ENCODE data around the gene FGD5.

FGD5 gene

DNA sequence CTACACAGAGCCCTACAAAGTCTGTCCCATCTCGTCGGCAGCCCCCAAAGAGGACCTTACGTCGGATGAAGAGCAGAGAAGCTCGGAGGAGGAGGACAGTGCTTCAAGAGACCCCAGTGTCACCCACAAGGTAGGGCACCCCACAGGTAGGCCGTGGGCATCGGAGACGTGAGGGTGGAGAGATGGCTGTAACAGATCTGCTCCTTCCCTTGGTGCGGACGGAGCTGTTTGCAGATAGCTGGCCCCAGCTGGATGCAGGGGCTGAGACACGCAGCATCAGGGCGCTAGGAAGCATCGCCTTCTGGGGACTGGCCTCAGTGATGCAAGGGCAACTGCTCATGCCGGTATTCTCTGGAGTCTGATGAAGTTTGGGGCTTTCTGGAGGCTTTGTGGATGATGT is 45.4 kb downstream of the FGD5 start:
- Histone ChIP-seq H3K4me1 (ENCODE audit: insufficient read depth, low read length) (no peaks in the 10 kb centered on the region), H4K20me1 (ENCODE audit: insufficient read depth, low read length) (no peaks in the 10 kb centered on the region), H3K9me3 (ENCODE audit: insufficient read depth, low read length, severe bottlenecking) (no peaks in the 10 kb centered on the region), H2AFZ (ENCODE audit: low read depth, low read length) (no peak overlapping the region), H3K27me3 (ENCODE audit: insufficient read depth, low read length, poor library complexity) (no peaks in the 10 kb centered on the region), H3K27ac (ENCODE audit: low read length) (no peak overlapping the region), H3K4me3 (ENCODE audit: low read depth in 1 of 2, low read length in 2 of 2) (no peak overlapping the region), H3K79me2 (ENCODE audit: insufficient read depth, low read length) (no peaks in the 10 kb centered on the region), H3K9ac (ENCODE audit: low read depth, low read length) (no peak overlapping the region), H3K4me2 (ENCODE audit: insufficient read depth, low read length) (no peak overlapping the region), H3K36me3 (ENCODE audit: insufficient read depth, low read length) (no peaks in the 10 kb centered on the region)
- no peak for TF ChIP-seq EZH2 (IDR thresholded peaks at IDR 0.05; ENCODE audit: borderline replicate concordance, low read depth, low read length, severe bottlenecking)
- no peak for ATAC-seq (ENCODE audit: insufficient read depth, low read depth)
- DNase-seq: no peak

DNA sequence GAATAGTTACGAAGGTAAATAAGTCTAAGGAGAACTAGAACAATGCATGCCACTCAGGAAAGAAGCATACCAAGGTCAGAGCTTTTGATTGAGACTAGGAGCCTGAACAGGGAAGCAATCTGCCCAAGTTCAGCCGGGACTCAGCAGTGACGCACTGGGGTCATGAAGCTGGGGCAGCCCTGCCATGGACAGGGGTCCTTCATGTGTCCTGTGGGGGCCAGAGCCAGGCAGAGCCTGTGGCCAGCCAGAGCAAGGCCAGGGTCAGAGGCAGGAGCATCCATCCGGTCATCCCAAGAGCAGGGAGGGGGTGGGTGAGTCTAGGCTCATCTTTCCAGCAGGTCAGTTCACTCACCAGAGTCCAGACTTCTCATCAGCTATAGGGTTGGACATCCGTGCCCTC is 47.9 kb downstream of the FGD5 start:
- no peak overlapping the region for H3K9ac ChIP-seq (ENCODE audit: low read depth, low read length)
- no peaks in the 10 kb centered on the region for H4K20me1 ChIP-seq (ENCODE audit: insufficient read depth, low read length)
- TF ChIP-seq EZH2 (IDR thresholded peaks at IDR 0.05; ENCODE audit: borderline replicate concordance, low read depth, low read length, severe bottlenecking): no peak
- TF ChIP-seq, protein P1, sequence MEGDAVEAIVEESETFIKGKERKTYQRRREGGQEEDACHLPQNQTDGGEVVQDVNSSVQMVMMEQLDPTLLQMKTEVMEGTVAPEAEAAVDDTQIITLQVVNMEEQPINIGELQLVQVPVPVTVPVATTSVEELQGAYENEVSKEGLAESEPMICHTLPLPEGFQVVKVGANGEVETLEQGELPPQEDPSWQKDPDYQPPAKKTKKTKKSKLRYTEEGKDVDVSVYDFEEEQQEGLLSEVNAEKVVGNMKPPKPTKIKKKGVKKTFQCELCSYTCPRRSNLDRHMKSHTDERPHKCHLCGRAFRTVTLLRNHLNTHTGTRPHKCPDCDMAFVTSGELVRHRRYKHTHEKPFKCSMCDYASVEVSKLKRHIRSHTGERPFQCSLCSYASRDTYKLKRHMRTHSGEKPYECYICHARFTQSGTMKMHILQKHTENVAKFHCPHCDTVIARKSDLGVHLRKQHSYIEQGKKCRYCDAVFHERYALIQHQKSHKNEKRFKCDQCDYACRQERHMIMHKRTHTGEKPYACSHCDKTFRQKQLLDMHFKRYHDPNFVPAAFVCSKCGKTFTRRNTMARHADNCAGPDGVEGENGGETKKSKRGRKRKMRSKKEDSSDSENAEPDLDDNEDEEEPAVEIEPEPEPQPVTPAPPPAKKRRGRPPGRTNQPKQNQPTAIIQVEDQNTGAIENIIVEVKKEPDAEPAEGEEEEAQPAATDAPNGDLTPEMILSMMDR (IDR thresholded peaks at IDR 0.05; ENCODE audit: borderline replicate concordance, extremely low read depth, low read length, poor library complexity, severe bottlenecking): no peak
- H3K27me3 ChIP-seq (ENCODE audit: insufficient read depth, low read length, poor library complexity): no peaks in the 10 kb centered on the region
- H3K4me3 ChIP-seq (ENCODE audit: low read depth in 1 of 2, low read length in 2 of 2): no peak overlapping the region
- no peak for ATAC-seq (ENCODE audit: insufficient read depth, low read depth)
- H2AFZ ChIP-seq (ENCODE audit: low read depth, low read length): no peak overlapping the region
- H3K4me2 ChIP-seq (ENCODE audit: insufficient read depth, low read length): no peak overlapping the region
- DNase-seq: no peak
- H3K36me3 ChIP-seq (ENCODE audit: insufficient read depth, low read length): no peaks in the 10 kb centered on the region
- H3K79me2 ChIP-seq (ENCODE audit: insufficient read depth, low read length): no peaks in the 10 kb centered on the region
- H3K27ac ChIP-seq (ENCODE audit: low read length): no peak overlapping the region
- no peaks in the 10 kb centered on the region for H3K9me3 ChIP-seq (ENCODE audit: insufficient read depth, low read length, severe bottlenecking)
- no peaks in the 10 kb centered on the region for H3K4me1 ChIP-seq (ENCODE audit: insufficient read depth, low read length)

DNA sequence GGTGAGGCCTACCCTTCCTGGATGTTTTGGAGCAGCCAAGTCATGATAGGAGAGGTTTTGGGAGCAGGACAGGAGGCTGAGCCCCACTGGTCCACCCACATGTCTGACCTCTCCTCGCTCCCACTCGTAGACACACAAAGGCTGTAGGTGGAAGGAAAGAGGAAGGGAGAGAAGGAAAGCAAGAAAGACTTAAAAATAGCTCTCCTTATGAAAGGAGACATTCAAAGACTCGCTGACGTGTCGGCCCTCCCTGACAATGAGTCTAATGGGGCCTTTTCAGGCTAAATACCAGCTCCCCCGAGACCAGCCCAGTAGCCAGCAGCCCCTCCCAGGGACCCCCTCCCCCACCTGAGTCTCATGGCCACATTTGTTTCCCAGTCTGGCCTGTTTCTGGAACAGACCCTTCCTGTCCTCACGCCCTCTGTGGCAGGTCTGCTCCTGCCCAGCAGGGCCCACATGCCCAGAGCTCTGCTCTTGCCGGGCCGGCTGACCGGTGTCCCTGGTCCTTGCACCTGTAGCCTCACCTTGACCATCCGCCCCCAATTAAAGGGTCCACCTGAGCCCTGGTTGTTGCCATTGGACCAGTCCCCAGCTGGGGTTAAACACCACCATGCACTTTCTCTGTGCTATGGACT is 49.3 kb downstream of the FGD5 start:
- DNase-seq: no peak
- no peaks in the 10 kb centered on the region for H3K36me3 ChIP-seq (ENCODE audit: insufficient read depth, low read length)
- H3K27me3 ChIP-seq (ENCODE audit: insufficient read depth, low read length, poor library complexity): no peaks in the 10 kb centered on the region
- no peak overlapping the region for H3K27ac ChIP-seq (ENCODE audit: low read length)
- no peak for ATAC-seq (ENCODE audit: insufficient read depth, low read depth)
- no peaks in the 10 kb centered on the region for H3K9me3 ChIP-seq (ENCODE audit: insufficient read depth, low read length, severe bottlenecking)
- no peak overlapping the region for H3K4me2 ChIP-seq (ENCODE audit: insufficient read depth, low read length)
- H3K79me2 ChIP-seq (ENCODE audit: insufficient read depth, low read length): no peaks in the 10 kb centered on the region
- no peaks in the 10 kb centered on the region for H3K4me1 ChIP-seq (ENCODE audit: insufficient read depth, low read length)
- H2AFZ ChIP-seq (ENCODE audit: low read depth, low read length): no peak overlapping the region
- no peak overlapping the region for H3K4me3 ChIP-seq (ENCODE audit: low read depth in 1 of 2, low read length in 2 of 2)
- H4K20me1 ChIP-seq (ENCODE audit: insufficient read depth, low read length): no peaks in the 10 kb centered on the region
- no peak overlapping the region for H3K9ac ChIP-seq (ENCODE audit: low read depth, low read length)
- TF ChIP-seq EZH2 (IDR thresholded peaks at IDR 0.05; ENCODE audit: borderline replicate concordance, low read depth, low read length, severe bottlenecking): no peak
- TF ChIP-seq, protein P1 (IDR thresholded peaks at IDR 0.05; ENCODE audit: borderline replicate concordance, extremely low read depth, low read length, poor library complexity, severe bottlenecking): no peak

DNA sequence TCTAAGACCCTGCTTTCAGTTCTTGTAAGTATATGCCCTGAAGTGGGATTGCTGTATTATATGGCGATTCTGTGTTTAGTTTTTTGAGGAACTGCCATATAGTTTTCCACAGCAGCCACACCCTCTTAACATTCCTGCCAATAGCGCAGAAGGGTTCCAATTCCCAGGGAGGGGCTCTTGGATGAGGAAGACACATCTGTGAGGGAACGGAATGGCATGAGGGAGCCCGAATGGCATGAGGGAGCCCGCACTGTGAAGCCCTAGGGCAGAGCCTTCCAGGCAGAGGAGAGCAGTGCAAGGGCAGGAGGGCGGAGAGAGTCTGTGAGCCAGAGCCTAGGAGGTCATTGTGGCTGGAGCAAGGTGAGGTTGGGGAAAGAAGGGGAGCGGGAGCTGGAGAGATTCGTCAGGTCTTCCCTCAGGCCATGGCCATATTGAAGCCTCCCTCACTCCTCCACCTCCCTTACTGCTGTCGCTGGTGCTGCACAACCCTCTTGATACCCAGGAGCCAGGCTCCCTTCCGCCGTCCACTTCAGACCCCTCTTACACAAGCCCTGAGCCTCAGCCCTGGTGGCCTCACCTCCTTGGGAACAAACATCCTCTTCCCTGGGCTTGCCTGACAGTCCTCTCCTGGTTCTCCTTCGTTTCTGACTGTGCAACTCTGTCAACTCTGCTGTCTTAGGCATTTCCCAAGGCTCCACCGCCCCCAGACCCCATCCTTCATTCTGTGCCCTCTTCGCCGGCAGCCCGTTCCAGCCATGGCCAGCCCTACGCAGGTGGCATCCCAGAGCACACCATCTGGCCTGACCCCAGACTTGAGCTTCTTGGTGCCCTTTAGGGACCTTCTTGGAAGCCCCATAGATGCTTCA is 51.4 kb downstream of the FGD5 start:
- Histone ChIP-seq H3K79me2 (ENCODE audit: insufficient read depth, low read length) (no peaks in the 10 kb centered on the region), H3K4me1 (ENCODE audit: insufficient read depth, low read length) (peaks cover 4% of the 10 kb centered on the region; the same call in 1 of the 2 replicates), H3K4me2 (ENCODE audit: insufficient read depth, low read length) (no peak overlapping the region), H3K4me3 (ENCODE audit: low read depth in 1 of 2, low read length in 2 of 2) (no peak overlapping the region), H2AFZ (ENCODE audit: low read depth, low read length) (no peak overlapping the region), H3K27me3 (ENCODE audit: insufficient read depth, low read length, poor library complexity) (no peaks in the 10 kb centered on the region), H3K36me3 (ENCODE audit: insufficient read depth, low read length) (no peaks in the 10 kb centered on the region), H4K20me1 (ENCODE audit: insufficient read depth, low read length) (no peaks in the 10 kb centered on the region), H3K9me3 (ENCODE audit: insufficient read depth, low read length, severe bottlenecking) (no peaks in the 10 kb centered on the region), H3K27ac (ENCODE audit: low read length) (no peak overlapping the region), H3K9ac (ENCODE audit: low read depth, low read length) (no peak overlapping the region)
- ATAC-seq (ENCODE audit: insufficient read depth, low read depth) (no peak), DNase-seq (no peak)
- TF ChIP-seq, protein P1 (IDR thresholded peaks at IDR 0.05; ENCODE audit: borderline replicate concordance, extremely low read depth, low read length, poor library complexity, severe bottlenecking): no peak
- TF ChIP-seq EZH2 (IDR thresholded peaks at IDR 0.05; ENCODE audit: borderline replicate concordance, low read depth, low read length, severe bottlenecking): no peak

Data from DND-41 (cell line).